ENCODE data around the gene SLC22A23. TPM values are rescaled to one million over a fixed set of nuclear protein-coding genes. Genes with fewer than 3 reads are reported as not detected.

The SLC22A23 gene
- total RNA-seq, 1 donor from 2014 or later: 14.6 TPM

DNA sequence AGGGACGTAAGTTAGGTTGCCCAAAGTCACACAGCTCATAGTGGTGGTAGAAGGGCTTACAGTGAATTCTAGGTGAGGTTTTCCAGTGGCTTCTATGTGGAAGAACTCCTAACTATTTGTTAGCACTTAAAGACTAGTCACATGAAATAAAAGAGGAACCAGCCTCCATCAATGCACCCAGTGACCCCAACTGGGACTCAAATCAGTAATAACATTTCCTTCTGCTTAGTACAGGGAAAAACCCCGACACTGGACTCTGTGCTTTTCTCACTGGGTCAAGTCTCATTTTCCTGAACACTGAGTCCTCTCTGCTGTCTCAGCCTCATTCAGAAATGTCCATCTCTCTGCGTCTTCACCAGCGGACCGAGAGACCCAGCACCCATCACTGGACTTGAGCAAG, 89.2 kb downstream of the SLC22A23 start:
- Mint-ChIP-seq H3K27me3 (ENCODE audit: low read depth) (no peaks in the 10 kb centered on the region), H3K9me3 (no peaks in the 10 kb centered on the region), H3K27ac (ENCODE audit: unreplicated experiment) (no peak overlapping the region), H3K4me1 (peaks cover 12% of the 10 kb centered on the region), H3K36me3 (ENCODE audit: low read depth) (no peaks in the 10 kb centered on the region), H3K4me3 (no peak overlapping the region)
- TF ChIP-seq, protein P1, sequence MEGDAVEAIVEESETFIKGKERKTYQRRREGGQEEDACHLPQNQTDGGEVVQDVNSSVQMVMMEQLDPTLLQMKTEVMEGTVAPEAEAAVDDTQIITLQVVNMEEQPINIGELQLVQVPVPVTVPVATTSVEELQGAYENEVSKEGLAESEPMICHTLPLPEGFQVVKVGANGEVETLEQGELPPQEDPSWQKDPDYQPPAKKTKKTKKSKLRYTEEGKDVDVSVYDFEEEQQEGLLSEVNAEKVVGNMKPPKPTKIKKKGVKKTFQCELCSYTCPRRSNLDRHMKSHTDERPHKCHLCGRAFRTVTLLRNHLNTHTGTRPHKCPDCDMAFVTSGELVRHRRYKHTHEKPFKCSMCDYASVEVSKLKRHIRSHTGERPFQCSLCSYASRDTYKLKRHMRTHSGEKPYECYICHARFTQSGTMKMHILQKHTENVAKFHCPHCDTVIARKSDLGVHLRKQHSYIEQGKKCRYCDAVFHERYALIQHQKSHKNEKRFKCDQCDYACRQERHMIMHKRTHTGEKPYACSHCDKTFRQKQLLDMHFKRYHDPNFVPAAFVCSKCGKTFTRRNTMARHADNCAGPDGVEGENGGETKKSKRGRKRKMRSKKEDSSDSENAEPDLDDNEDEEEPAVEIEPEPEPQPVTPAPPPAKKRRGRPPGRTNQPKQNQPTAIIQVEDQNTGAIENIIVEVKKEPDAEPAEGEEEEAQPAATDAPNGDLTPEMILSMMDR (conservative IDR thresholded peaks at IDR 0.05): no peak
- DNase-seq (ENCODE audit: low read depth, low spot score): no peak

DNA sequence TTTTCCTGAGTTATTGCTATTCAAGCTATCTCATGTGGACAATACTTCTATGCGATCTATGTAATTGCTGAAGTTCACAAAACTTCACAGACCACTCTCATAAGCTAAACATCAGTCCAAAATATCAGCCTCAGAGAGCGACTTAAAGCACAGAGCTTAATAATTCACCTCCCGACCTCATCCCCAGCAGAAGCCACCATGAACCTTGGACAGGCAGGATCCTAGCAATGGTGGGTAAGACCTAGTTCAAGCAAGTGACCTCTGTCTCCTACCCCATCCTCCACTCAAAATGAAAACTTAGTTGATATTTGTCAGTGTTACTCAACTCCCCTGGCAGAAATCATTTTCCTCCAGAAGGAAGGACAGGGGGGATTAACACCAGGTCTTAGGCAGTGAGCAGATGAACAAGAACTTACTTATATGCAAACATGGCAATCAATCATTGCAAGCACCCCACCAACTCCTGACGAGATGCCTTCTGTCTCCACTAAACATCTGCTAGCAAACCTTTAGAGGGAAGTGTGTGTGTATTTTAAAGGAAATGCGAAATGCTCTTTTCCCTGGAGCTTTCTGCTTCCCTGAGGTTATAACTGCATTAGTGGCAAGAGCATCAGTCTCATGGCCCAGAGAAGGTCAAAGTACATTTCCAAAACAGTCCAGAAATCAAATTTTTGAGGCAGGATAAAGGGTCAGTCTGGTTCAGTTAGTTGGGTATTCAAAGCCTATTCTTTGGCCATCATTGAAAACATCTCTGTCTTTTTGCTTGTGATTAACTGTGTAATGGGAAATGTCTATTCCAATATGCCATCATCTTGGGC, 90.0 kb downstream of the SLC22A23 start:
- H3K27me3 Mint-ChIP-seq (ENCODE audit: low read depth): no peaks in the 10 kb centered on the region
- H3K4me3 Mint-ChIP-seq: no peak overlapping the region
- H3K9me3 Mint-ChIP-seq: no peaks in the 10 kb centered on the region
- TF ChIP-seq, protein P1 (conservative IDR thresholded peaks at IDR 0.05): no peak
- DNase-seq (ENCODE audit: low read depth, low spot score): no peak
- no peak overlapping the region for H3K27ac Mint-ChIP-seq (ENCODE audit: unreplicated experiment)
- peaks cover 8% of the 10 kb centered on the region for H3K4me1 Mint-ChIP-seq
- H3K36me3 Mint-ChIP-seq (ENCODE audit: low read depth): no peaks in the 10 kb centered on the region

DNA sequence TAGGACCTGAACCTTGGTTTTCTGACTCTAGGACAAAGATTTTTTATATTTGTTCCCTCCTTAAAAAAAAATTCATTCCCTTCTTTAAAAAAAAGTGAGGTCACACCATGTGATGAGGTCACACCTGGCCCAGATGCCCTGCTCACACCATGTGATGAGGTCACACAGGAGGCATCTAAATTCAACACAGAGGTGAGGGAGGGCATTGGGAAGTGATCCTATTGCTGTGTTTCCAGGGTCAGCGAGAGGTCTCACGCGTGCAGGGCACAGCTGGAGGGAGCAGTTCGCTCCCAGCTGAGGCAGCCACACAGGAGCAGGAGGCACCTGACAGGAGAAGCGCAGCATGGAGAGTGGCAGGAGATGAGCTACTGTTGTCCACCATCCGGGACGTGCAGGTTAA, 92.5 kb downstream of the SLC22A23 start:
- no peaks in the 10 kb centered on the region for H3K27me3 Mint-ChIP-seq (ENCODE audit: low read depth)
- H3K4me1 Mint-ChIP-seq: peaks cover 22% of the 10 kb centered on the region
- H3K4me3 Mint-ChIP-seq: no peak overlapping the region
- H3K27ac Mint-ChIP-seq (ENCODE audit: unreplicated experiment): no peak overlapping the region
- no peak for DNase-seq (ENCODE audit: low read depth, low spot score)
- TF ChIP-seq, protein P1 (conservative IDR thresholded peaks at IDR 0.05): no peak
- no peaks in the 10 kb centered on the region for H3K9me3 Mint-ChIP-seq
- H3K36me3 Mint-ChIP-seq (ENCODE audit: low read depth): no peaks in the 10 kb centered on the region

DNA sequence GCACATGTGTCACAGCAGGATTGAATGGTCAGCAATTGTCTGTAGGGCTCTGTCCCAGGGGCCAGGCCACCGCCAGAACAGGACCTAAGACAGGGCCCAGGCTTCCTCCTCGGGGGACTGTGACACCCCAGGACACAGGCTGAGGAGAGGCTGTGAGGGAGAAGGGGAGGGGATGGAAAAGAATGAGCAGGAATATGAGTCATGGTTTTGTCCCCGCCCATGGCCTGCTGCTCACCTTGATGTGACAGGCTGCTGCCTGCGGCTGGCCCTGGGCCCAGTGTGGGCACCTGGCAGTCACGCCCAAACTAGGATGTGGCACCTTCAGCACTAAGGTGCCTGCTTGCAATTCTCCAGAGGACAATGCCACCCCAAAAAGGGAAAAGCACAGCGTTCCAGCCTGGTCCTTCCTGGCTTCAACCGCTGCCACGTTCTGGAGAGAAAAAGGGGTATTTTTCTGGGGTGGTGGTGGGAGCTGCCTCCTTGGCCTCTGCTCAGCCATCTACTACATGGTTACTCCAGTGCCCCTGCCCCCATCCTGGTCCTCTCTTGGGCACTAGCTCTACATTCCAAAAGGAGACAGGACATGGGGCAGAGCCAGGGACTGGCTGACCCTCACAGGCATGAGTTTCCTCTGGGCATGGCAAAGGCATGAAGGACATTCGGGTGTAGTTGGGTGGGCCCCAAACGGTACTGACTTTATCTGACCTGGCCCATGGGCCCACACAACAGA, 93.4 kb downstream of the SLC22A23 start:
- no peak overlapping the region for H3K4me3 Mint-ChIP-seq
- H3K27ac Mint-ChIP-seq (ENCODE audit: unreplicated experiment): no peak overlapping the region
- no peak for DNase-seq (ENCODE audit: low read depth, low spot score)
- no peaks in the 10 kb centered on the region for H3K27me3 Mint-ChIP-seq (ENCODE audit: low read depth)
- H3K36me3 Mint-ChIP-seq (ENCODE audit: low read depth): no peaks in the 10 kb centered on the region
- TF ChIP-seq, protein P1 (conservative IDR thresholded peaks at IDR 0.05): no peak
- peaks cover 30% of the 10 kb centered on the region for H3K4me1 Mint-ChIP-seq
- no peaks in the 10 kb centered on the region for H3K9me3 Mint-ChIP-seq

DNA sequence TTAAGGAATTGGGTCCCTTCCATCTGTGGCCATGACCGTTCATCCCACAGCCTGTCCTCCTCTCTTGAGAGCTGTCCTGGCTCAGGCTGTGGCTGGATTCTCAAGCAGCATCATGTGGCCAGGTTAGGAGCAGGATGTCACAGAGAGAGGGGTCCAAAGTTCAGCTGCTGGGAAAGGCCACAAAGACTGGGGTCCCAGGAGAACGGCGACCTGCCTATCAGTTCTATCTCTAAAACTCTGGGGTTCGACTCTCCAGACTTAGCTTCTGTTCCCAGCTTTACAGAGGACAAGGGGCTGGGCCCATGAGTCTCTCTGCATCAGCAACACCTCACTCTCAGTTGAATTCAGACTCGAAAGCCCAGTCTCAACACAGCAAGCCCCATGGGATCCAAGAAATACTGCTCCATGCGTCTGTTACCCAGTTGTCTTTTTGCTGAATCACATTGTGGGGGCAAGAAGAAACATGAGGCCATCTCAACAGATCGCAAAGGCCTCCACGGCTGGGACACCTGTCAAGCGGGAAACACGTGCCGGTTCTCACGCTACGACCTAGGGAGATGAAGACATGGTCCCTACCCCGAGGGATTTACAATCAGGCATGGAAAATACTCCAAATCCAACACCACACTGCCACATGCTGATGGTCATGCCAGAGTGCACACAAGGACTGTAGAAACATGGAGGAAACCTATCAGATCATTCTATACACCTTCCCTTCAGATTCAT, 95.4 kb downstream of the SLC22A23 start:
- no peaks in the 10 kb centered on the region for H3K9me3 Mint-ChIP-seq
- H3K4me1 Mint-ChIP-seq: peaks cover 46% of the 10 kb centered on the region
- no peak for DNase-seq (ENCODE audit: low read depth, low spot score)
- no peak overlapping the region for H3K27ac Mint-ChIP-seq (ENCODE audit: unreplicated experiment)
- no peaks in the 10 kb centered on the region for H3K27me3 Mint-ChIP-seq (ENCODE audit: low read depth)
- no peaks in the 10 kb centered on the region for H3K36me3 Mint-ChIP-seq (ENCODE audit: low read depth)
- TF ChIP-seq, protein P1 (conservative IDR thresholded peaks at IDR 0.05): no peak
- H3K4me3 Mint-ChIP-seq: no peak overlapping the region
